Spleen (tissue), 11 donors: Measurements from ENCODE around the gene UCHL5. TPM values are rescaled to one million over a fixed set of nuclear protein-coding genes. Genes with fewer than 3 reads are reported as not detected.

Source experiments
- DNase-seq: peaks from one replicate; pipeline ENCODE4 v3.0.0-alpha.2; 2020
- H3K27ac ChIP-seq, 8 donors: fragments of 200-600 bp; sonication (generic) in 7 of 8; 1 replicate in 4 of 8; 2 replicates in 4 of 8; pipeline versions ENCODE4 v1.5.0 to v1.8.0; 2016 to 2021; ENCODE audit warnings: inconsistent platforms in 4 of 8, mild to moderate bottlenecking in 4 of 8, moderate library complexity in 1 of 8
- H3K27me3 ChIP-seq, 7 donors: fragments of 200-600 bp; sonication (generic) in 6 of 7; replicated peaks in 1 of 7; 1 replicate in 4 of 7; 2 replicates in 3 of 7; pipeline versions ENCODE4 v1.5.0 to v1.8.0; 2016 to 2021; ENCODE audit warnings: inconsistent platforms in 3 of 7, mild to moderate bottlenecking in 1 of 7
- H3K36me3 ChIP-seq, 6 donors: fragments of 200-600 bp; sonication (generic) in 5 of 6; 1 replicate in 4 of 6; 2 replicates in 2 of 6; pipeline versions ENCODE4 v1.5.0 to v1.8.0; 2016 to 2021; ENCODE audit warnings: inconsistent platforms in 2 of 6
- H3K4me1 ChIP-seq, 6 donors: fragments of 200-600 bp; sonication (generic) in 5 of 6; 1 replicate in 3 of 6; 2 replicates in 3 of 6; pipeline versions ENCODE4 v1.5.0 to v1.8.0; 2016 to 2021; ENCODE audit warnings: inconsistent platforms in 3 of 6
- H3K4me3 ChIP-seq, 8 donors: fragments of 200-600 bp; sonication (generic) in 7 of 8; 1 replicate in 4 of 8; 2 replicates in 4 of 8; pipeline versions ENCODE4 v1.5.0 to v1.8.0; 2016 to 2021; ENCODE audit warnings: inconsistent platforms in 4 of 8, mild to moderate bottlenecking in 4 of 8, moderate library complexity in 2 of 8
- H3K9me3 ChIP-seq, 8 donors: fragments of 200-600 bp; sonication (generic) in 7 of 8; 1 replicate in 4 of 8; 2 replicates in 4 of 8; pipeline versions ENCODE4 v1.5.0 to v1.8.0; 2016 to 2021; ENCODE audit warnings: inconsistent platforms in 4 of 8
- CTCF ChIP-seq, 11 experiments: fragments of 200-600 bp in 7 of 11; fragments of 450-650 bp in 4 of 11; sonication (generic) in 4 of 11; IDR thresholded peaks in 8 of 11; conservative IDR thresholded peaks in 3 of 11; 1 replicate in 7 of 11; 2 replicates in 4 of 11; pipeline versions ENCODE4 v1.4.0 to v1.8.0; 2016 to 2021; ENCODE audit warnings: antibody characterized with exemption in 11 of 11, inconsistent platforms in 4 of 11, mild to moderate bottlenecking in 1 of 11
- POLR2A ChIP-seq, 3 donors: fragments of 450-650 bp; IDR thresholded peaks; one replicate each; pipeline ENCODE4 v1.5.1; 2017; ENCODE audit warnings: antibody characterized with exemption in 3 of 3, mild to moderate bottlenecking in 1 of 3
- POLR2AphosphoS5 ChIP-seq, 3 donors: sonication (generic); formaldehyde crosslinking; IDR thresholded peaks; one replicate each; pipeline ENCODE4 v1.5.1; 2017; ENCODE audit warnings: antibody characterized with exemption in 3 of 3
- WGBS, 5 donors: extraction: QIAGEN DNeasy Blood & Tissue Kit in 3 of 5; methylation state at CpG; one replicate each; pipeline versions ENCODE4 v1.1.5 to v1.1.7; 2013 to 2018; 5-methylcytosine and 5-hydroxymethylcytosine counted together
- intact Hi-C: fragments of 100-400 bp; cut with DNase I; formaldehyde crosslinking; loops from one replicate; pipeline ENCODE4 v1.15.0; 2023; ENCODE audit warnings: low total_unique reads
- polyA plus RNA-seq, 3 donors: library from polyadenylated mRNA; stranded (reverse); fragments of 200-250 nt; gene quantifications; one replicate each; pipeline ENCODE4 v1.2.1, GENCODE V29; 2013
- total RNA-seq, 7 donors: library from RNA; depleted of rRNA in 3 of 7; stranded (reverse); fragments of >200 nt in 3 of 7; fragmentation: NEBNext Ultra II Directional in 4 of 7; extraction: Animal tissue kit (Norgen Biotek cat#: 25700) in 4 of 7; gene quantifications; one replicate each; pipeline versions ENCODE4 v1.1.0 to v1.2.1, GENCODE V29; 2016 to 2021
- donor health status: healthy with polysubstance abuse.
- donor health status: DM: no; HTN: no; CAD: no; lungs with moderate emphysema.
- donor health status: DM: no; HTN: no; CAD: no.
- donor health status: Bipolar disorder and iron deficiency.
- donor health status: healthy.
- donor health status: DM: no; HTN: no; CAD: no.
- donor health status: DM: yes; HTN: yes; CAD: no.

UCHL5 gene
- total and polyA plus RNA-seq, 10 donors = 9.9 to 41.7 (median 32.8) TPM

- H3K4me1 ChIP-seq = no peaks in the 10 kb centered on the region
- H3K36me3 ChIP-seq = peaks cover 0 to 74% (median 51%) of the 10 kb centered on the region in 6 donors
- intact Hi-C loops = no loop called here
- DNase-seq = no peak
- H3K9me3 ChIP-seq = no peaks in the 10 kb centered on the region
- TF ChIP-seq POLR2A (IDR thresholded peaks at IDR 0.05) (no peak), CTCF (IDR thresholded peaks at IDR 0.05 in 8 of 11, conservative IDR thresholded peaks at IDR 0.05 in 3 of 11) (no peak), POLR2AphosphoS5 (IDR thresholded peaks at IDR 0.05) (no peak)
- H3K27me3 ChIP-seq = no peaks in the 10 kb centered on the region
- H3K4me3 ChIP-seq = no peak overlapping the region
- no peak overlapping the region for H3K27ac ChIP-seq
Observed at GRCh38 chr1:193077991-193078390, 18.8 kb upstream of the UCHL5 start.

- intact Hi-C loops = no loop called here
- H3K4me3 ChIP-seq = no peak overlapping the region
- TF ChIP-seq POLR2AphosphoS5 (IDR thresholded peaks at IDR 0.05) (peak in 1 of 3 donors; percentile 11), CTCF (IDR thresholded peaks at IDR 0.05 in 8 of 11, conservative IDR thresholded peaks at IDR 0.05 in 3 of 11) (no peak)
- no peaks in the 10 kb centered on the region for H3K27me3 ChIP-seq
- WGBS, 5 donors = 49 to 73% (median 60%) methylated on average over 5 of the region's 5 CpGs
- no peak for DNase-seq
- peak overlapping the region in 7 of 8 donors; percentile 10 to 69 (median 45) for H3K27ac ChIP-seq
- H3K9me3 ChIP-seq = no peaks in the 10 kb centered on the region
- H3K36me3 ChIP-seq = peaks cover 0 to 14% (median 6%) of the 10 kb centered on the region in 6 donors
- H3K4me1 ChIP-seq = peaks cover 14 to 42% (median 18%) of the 10 kb centered on the region in 6 donors
Observed at GRCh38 chr1:193070942-193071341, 11.8 kb upstream of the UCHL5 start.

GRCh38 chr1:193070386-193070753, 11.2 kb upstream of the UCHL5 start:
- Histone ChIP-seq H3K4me3 (no peak overlapping the region), H3K9me3 (no peaks in the 10 kb centered on the region), H3K27me3 (no peaks in the 10 kb centered on the region), H3K27ac (peak overlapping the region in 7 of 8 donors; percentile 10 to 69 (median 45)), H3K36me3 (peaks cover 0 to 14% (median 6%) of the 10 kb centered on the region in 6 donors), H3K4me1 (peaks cover 14 to 48% (median 18%) of the 10 kb centered on the region in 6 donors)
- no peak for DNase-seq
- TF ChIP-seq POLR2A (IDR thresholded peaks at IDR 0.05) (no peak), CTCF (IDR thresholded peaks at IDR 0.05 in 8 of 11, conservative IDR thresholded peaks at IDR 0.05 in 3 of 11) (no peak), POLR2AphosphoS5 (IDR thresholded peaks at IDR 0.05) (no peak)
- intact Hi-C loops = no loop called here
- 50 to 69% (median 56%) methylated on average over 2 of the region's 2 CpGs for WGBS, 5 donors

- Histone ChIP-seq H3K27ac (peak overlapping the region in 6 of 8 donors; percentile 10 to 69 (median 52)), H3K9me3 (no peaks in the 10 kb centered on the region), H3K4me1 (peaks cover 14 to 53% (median 18%) of the 10 kb centered on the region in 6 donors), H3K4me3 (no peak overlapping the region), H3K27me3 (no peaks in the 10 kb centered on the region), H3K36me3 (peaks cover 0 to 14% (median 6%) of the 10 kb centered on the region in 6 donors)
- WGBS, 5 donors = 79 to 88% (median 80%) methylated on average over 4 of the region's 4 CpGs
- no peak for TF ChIP-seq POLR2A (IDR thresholded peaks at IDR 0.05)
- TF ChIP-seq CTCF (IDR thresholded peaks at IDR 0.05 in 8 of 11, conservative IDR thresholded peaks at IDR 0.05 in 3 of 11) = peak in 1 of 11 experiments; percentile 18
- DNase-seq = no peak
- intact Hi-C loops = loop anchor here (10.0 kb wide), 1 partner anchor 55 kb away; the partner anchor contains the start of gene CDC73
Observed at GRCh38 chr1:193069748-193070385, 10.7 kb upstream of the UCHL5 start.
